Measurements from ENCODE around the gene NOTCH1.

GRCh38 chr9:136571531-136571930 lies 25.7 kb upstream of the NOTCH1 start:
- TF ChIP-seq CTCF (conservative IDR thresholded peaks at IDR 0.05 in 1 of 2, IDR thresholded peaks at IDR 0.05 in 1 of 2; ENCODE audit: low read depth in 1 of 2, low read length in 2 of 2): no peak
- no peak for TF ChIP-seq EZH2 (IDR thresholded peaks at IDR 0.05; ENCODE audit: low read length, missing control alignments)
